Gastrocnemius medialis (tissue), 4 donors: ENCODE results near the gene KLHL40. TPM values are rescaled to one million over a fixed set of nuclear protein-coding genes. Genes with fewer than 3 reads are reported as not detected.

Experiments
- ATAC-seq, 2 donors: fragments of 150-250 bp; one replicate each; pipeline ENCODE4 v1.9.1; 2016
- DNase-seq, 2 donors: peaks; one replicate each; pipeline ENCODE4 v3.0.0-alpha.2; 2019
- H3K27ac ChIP-seq, 4 donors: fragments of 200-600 bp; sonication (generic); 1 replicate in 1 of 4; 2 replicates in 3 of 4; pipeline ENCODE4 v1.5.1; 2016 to 2018; ENCODE audit warnings: mild to moderate bottlenecking in 2 of 4, moderate library complexity in 1 of 4
- H3K27me3 ChIP-seq, 3 donors: fragments of 200-600 bp; sonication (generic) in 2 of 3; 1 replicate in 1 of 3; 2 replicates in 2 of 3; pipeline versions ENCODE4 v1.5.1 to v1.6.0; 2016 to 2019; ENCODE audit warnings: mild to moderate bottlenecking in 1 of 3, moderate library complexity in 1 of 3
- H3K36me3 ChIP-seq, 2 donors: fragments of 200-600 bp; sonication (generic) in 1 of 2; one replicate each; pipeline ENCODE4 v1.5.1; 2017 to 2018
- H3K4me1 ChIP-seq, 2 donors: fragments of 200-600 bp; sonication (generic) in 1 of 2; one replicate each; pipeline ENCODE4 v1.5.1; 2016 to 2017; ENCODE audit warnings: mild to moderate bottlenecking in 2 of 2
- H3K4me3 ChIP-seq, 4 donors: fragments of 200-600 bp; sonication (generic) in 3 of 4; 1 replicate in 1 of 4; 2 replicates in 3 of 4; pipeline ENCODE4 v1.5.1; 2016 to 2019; ENCODE audit warnings: mild to moderate bottlenecking in 2 of 4
- H3K9me3 ChIP-seq, 3 donors: fragments of 200-600 bp; sonication (generic) in 2 of 3; 1 replicate in 1 of 3; 2 replicates in 2 of 3; pipeline ENCODE4 v1.5.1; 2016 to 2019
- CTCF ChIP-seq, 5 experiments: fragments of 450-650 bp in 3 of 5; fragments of 200-600 bp in 2 of 5; sonication (generic) in 2 of 5; IDR thresholded peaks in 4 of 5; conservative IDR thresholded peaks in 1 of 5; 1 replicate in 4 of 5; 2 replicates in 1 of 5; pipeline ENCODE4 v1.5.1; 2016 to 2019; ENCODE audit warnings: antibody characterized with exemption in 5 of 5, mild to moderate bottlenecking in 3 of 5, moderate library complexity in 3 of 5
- POLR2A ChIP-seq, 2 donors: fragments of 450-650 bp; IDR thresholded peaks; one replicate each; pipeline ENCODE4 v1.6.1; 2017; ENCODE audit warnings: antibody characterized with exemption in 2 of 2, mild to moderate bottlenecking in 2 of 2, moderate library complexity in 2 of 2
- in situ Hi-C, 4 donors: fragments of 200-750 bp; cut with MboI; loops; one replicate each; pipeline versions ENCODE4 v1.15.0 to v1.8.0; 2017; ENCODE audit warnings: low sequenced_read_pairs in 4 of 4
- intact Hi-C: fragments of 100-400 bp; cut with DNase I; formaldehyde crosslinking; loops from one replicate; pipeline ENCODE4 v1.15.1; 2023; ENCODE audit warnings: low total_unique reads
- total RNA-seq, 4 donors: library from RNA; depleted of rRNA; stranded (reverse); fragments of >200 nt; gene quantifications; one replicate each; pipeline versions ENCODE4 v1.1.0 to v1.2.3, GENCODE V29; 2016

The KLHL40 gene
- total RNA-seq, 4 donors from 2014 or later = 197 to 682 (median 397) TPM

GRCh38 chr3:42702982-42703694, 17.8 kb downstream of the KLHL40 start:
- peaks cover 58 to 66% of the 10 kb centered on the region in 2 donors for H3K4me1 ChIP-seq
- no peaks in the 10 kb centered on the region for H3K9me3 ChIP-seq
- H3K27ac ChIP-seq = peak overlapping the region; percentile 94 to 100 (median 99)
- in situ Hi-C loops (loop anchor here in 1 of 4 donors (5.0 kb wide), 1 partner anchor 39 kb away; no protein-coding TSS in a partner anchor), intact Hi-C loops (loop anchor here (1.0 to 5.0 kb wide), 3 partner anchors 37 to 101 kb away; partner anchors contain the start of gene NKTR)
- TF ChIP-seq CTCF (IDR thresholded peaks at IDR 0.05 in 4 of 5, conservative IDR thresholded peaks at IDR 0.05 in 1 of 5) (peak in 1 of 5 experiments; percentile 11), POLR2A (IDR thresholded peaks at IDR 0.05) (no peak)
- DNase-seq = no peak
- no peaks in the 10 kb centered on the region for H3K36me3 ChIP-seq
- H3K4me3 ChIP-seq = peak overlapping the region in 1 of 4 donors; percentile 61
- H3K27me3 ChIP-seq = no peaks in the 10 kb centered on the region
- peak; percentile 0 to 5 for ATAC-seq

DNA sequence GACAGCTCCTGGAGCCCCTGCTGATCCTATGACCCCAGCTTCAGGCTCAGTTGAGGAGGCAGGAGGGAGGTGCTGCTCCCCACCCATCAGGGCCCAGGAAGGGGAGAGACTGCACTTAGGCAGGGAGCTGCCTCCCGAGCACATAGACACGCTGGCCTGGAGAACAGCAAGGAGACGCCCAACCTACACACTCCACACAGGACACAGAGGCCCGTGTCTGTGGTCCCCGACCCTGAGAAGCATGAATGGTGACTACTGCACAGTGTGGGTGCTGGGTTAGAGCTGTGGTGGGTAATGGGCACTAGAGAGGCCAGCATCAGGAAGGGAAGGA, 18.3 kb downstream of the KLHL40 start:
- H3K4me3 ChIP-seq = no peak overlapping the region
- TF ChIP-seq POLR2A (IDR thresholded peaks at IDR 0.05) = no peak
- TF ChIP-seq CTCF (IDR thresholded peaks at IDR 0.05 in 4 of 5, conservative IDR thresholded peaks at IDR 0.05 in 1 of 5) = no peak
- intact Hi-C loops (loop anchor here (1.0 to 5.0 kb wide), 2 partner anchors 18 to 101 kb away; partner anchors contain the start of gene NKTR), in situ Hi-C loops (loop anchor here in 1 of 4 donors (5.0 kb wide), 1 partner anchor 39 kb away; no protein-coding TSS in a partner anchor)
- no peak for ATAC-seq
- DNase-seq = no peak
- H3K27ac ChIP-seq = peak overlapping the region; percentile 94 to 100 (median 99)
- peaks cover 53 to 61% of the 10 kb centered on the region in 2 donors for H3K4me1 ChIP-seq
- H3K27me3 ChIP-seq = no peaks in the 10 kb centered on the region
- H3K36me3 ChIP-seq = no peaks in the 10 kb centered on the region
- no peaks in the 10 kb centered on the region for H3K9me3 ChIP-seq

GRCh38 chr3:42704136-42704841, 19.0 kb downstream of the KLHL40 start:
- no peaks in the 10 kb centered on the region for H3K36me3 ChIP-seq
- no peak for DNase-seq
- no peaks in the 10 kb centered on the region for H3K27me3 ChIP-seq
- H3K9me3 ChIP-seq = no peaks in the 10 kb centered on the region
- in situ Hi-C loops (loop anchor here in 1 of 4 donors (5.0 kb wide), 1 partner anchor 38 kb away; no protein-coding TSS in a partner anchor), intact Hi-C loops (loop anchor here (1.0 to 5.0 kb wide), 2 partner anchors 17 to 102 kb away; partner anchors contain the start of gene NKTR)
- peak overlapping the region; percentile 94 to 100 (median 99) for H3K27ac ChIP-seq
- H3K4me3 ChIP-seq = no peak overlapping the region
- no peak for ATAC-seq
- TF ChIP-seq POLR2A (IDR thresholded peaks at IDR 0.05) (no peak), CTCF (IDR thresholded peaks at IDR 0.05 in 4 of 5, conservative IDR thresholded peaks at IDR 0.05 in 1 of 5) (no peak)
- H3K4me1 ChIP-seq = peaks cover 48 to 55% of the 10 kb centered on the region in 2 donors

GRCh38 chr3:42705058-42705767, 19.9 kb downstream of the KLHL40 start:
- Histone ChIP-seq H3K27me3 (no peaks in the 10 kb centered on the region), H3K9me3 (no peaks in the 10 kb centered on the region), H3K4me1 (peaks cover 42 to 46% of the 10 kb centered on the region in 2 donors), H3K27ac (peak overlapping the region; percentile 94 to 100 (median 99)), H3K36me3 (no peaks in the 10 kb centered on the region), H3K4me3 (no peak overlapping the region)
- intact Hi-C loops (no loop called here), in situ Hi-C loops (no loop called here)
- ATAC-seq = no peak
- TF ChIP-seq CTCF (IDR thresholded peaks at IDR 0.05 in 4 of 5, conservative IDR thresholded peaks at IDR 0.05 in 1 of 5) = no peak
- TF ChIP-seq POLR2A (IDR thresholded peaks at IDR 0.05) = no peak
- no peak for DNase-seq
